K562 treated with DMSO at 1 percent for 48 hours (cell line): Measurements from ENCODE around the gene PPM1B. TPM values are rescaled to one million over a fixed set of nuclear protein-coding genes. Genes with fewer than 3 reads are reported as not detected.

ENCODE experiments used
- total RNA-seq: library from RNA; unstranded; fragments of 300-600 nt; gene quantifications from 2 replicates; pipeline ENCODE4 v1.2.3, GENCODE V29; 2022; ENCODE audit warnings: low replicate concordance; ENCODE audit errors: extremely low read depth

PPM1B gene
- total RNA-seq = not detected in 2 replicates

GRCh38 chr2:44168681-44169154 is at the start of gene PPM1B:
TSS of gene PPM1B (plus strand) at chr2:44168875. CDS start at chr2:44201200, 32,325 bp downstream.

Other genes with a start within 250 kb of the PPM1B start
- gene LRPPRC, start 172.9 kb upstream of the PPM1B start, total RNA-seq = not detected in 2 replicates
- not detected in 2 replicates for gene SLC3A1, start 106.6 kb downstream of the PPM1B start, total RNA-seq
- gene PREPL, start 192.6 kb downstream of the PPM1B start, total RNA-seq = not detected in 2 replicates
- not detected in 2 replicates for gene CAMKMT, start 193.1 kb downstream of the PPM1B start, total RNA-seq